Measurements from ENCODE around the gene LMLN. TPM values are rescaled to one million over a fixed set of nuclear protein-coding genes. Genes with fewer than 3 reads are reported as not detected.

Gene LMLN
- total and polyA plus RNA-seq, 2 of the 13 experiments (the other 11 are each of a cell fraction or from before 2014, with no cell fraction given), result 1.2 to 1.8 TPM

DNA sequence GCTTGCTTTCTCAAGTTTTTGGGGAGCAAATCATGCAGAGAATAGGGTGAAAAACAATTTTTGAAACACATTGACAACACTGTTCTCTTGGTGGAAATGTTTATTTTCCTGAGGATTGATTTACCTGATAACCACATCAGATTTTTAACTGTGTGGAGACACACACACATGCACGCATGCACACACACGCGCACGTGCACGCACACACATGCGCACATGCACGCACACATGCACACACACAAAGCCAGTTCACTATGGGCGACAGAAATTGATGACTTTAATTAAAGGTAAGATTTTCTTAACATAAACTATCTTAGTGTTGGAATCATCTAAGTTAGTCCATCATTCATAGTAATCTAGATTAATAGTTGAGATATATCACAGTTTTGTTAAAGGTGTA, 15.3 kb downstream of the LMLN start (continued):
- TF ChIP-seq, protein P1, sequence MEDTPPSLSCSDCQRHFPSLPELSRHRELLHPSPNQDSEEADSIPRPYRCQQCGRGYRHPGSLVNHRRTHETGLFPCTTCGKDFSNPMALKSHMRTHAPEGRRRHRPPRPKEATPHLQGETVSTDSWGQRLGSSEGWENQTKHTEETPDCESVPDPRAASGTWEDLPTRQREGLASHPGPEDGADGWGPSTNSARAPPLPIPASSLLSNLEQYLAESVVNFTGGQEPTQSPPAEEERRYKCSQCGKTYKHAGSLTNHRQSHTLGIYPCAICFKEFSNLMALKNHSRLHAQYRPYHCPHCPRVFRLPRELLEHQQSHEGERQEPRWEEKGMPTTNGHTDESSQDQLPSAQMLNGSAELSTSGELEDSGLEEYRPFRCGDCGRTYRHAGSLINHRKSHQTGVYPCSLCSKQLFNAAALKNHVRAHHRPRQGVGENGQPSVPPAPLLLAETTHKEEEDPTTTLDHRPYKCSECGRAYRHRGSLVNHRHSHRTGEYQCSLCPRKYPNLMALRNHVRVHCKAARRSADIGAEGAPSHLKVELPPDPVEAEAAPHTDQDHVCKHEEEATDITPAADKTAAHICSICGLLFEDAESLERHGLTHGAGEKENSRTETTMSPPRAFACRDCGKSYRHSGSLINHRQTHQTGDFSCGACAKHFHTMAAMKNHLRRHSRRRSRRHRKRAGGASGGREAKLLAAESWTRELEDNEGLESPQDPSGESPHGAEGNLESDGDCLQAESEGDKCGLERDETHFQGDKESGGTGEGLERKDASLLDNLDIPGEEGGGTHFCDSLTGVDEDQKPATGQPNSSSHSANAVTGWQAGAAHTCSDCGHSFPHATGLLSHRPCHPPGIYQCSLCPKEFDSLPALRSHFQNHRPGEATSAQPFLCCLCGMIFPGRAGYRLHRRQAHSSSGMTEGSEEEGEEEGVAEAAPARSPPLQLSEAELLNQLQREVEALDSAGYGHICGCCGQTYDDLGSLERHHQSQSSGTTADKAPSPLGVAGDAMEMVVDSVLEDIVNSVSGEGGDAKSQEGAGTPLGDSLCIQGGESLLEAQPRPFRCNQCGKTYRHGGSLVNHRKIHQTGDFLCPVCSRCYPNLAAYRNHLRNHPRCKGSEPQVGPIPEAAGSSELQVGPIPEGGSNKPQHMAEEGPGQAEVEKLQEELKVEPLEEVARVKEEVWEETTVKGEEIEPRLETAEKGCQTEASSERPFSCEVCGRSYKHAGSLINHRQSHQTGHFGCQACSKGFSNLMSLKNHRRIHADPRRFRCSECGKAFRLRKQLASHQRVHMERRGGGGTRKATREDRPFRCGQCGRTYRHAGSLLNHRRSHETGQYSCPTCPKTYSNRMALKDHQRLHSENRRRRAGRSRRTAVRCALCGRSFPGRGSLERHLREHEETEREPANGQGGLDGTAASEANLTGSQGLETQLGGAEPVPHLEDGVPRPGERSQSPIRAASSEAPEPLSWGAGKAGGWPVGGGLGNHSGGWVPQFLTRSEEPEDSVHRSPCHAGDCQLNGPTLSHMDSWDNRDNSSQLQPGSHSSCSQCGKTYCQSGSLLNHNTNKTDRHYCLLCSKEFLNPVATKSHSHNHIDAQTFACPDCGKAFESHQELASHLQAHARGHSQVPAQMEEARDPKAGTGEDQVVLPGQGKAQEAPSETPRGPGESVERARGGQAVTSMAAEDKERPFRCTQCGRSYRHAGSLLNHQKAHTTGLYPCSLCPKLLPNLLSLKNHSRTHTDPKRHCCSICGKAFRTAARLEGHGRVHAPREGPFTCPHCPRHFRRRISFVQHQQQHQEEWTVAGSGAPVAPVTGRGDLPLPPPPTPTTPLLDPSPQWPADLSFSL (CRISPR knock-in tag; IDR thresholded peaks at IDR 0.05), result no peak
- TF ChIP-seq TCF12 (IDR thresholded peaks at IDR 0.05), result no peak
- TF ChIP-seq TCF12 (CRISPR knock-in tag; IDR thresholded peaks at IDR 0.05), result no peak
- TF ChIP-seq ZNF569 (CRISPR knock-in tag; IDR thresholded peaks at IDR 0.05; ENCODE audit: borderline replicate concordance), result no peak
- no peak for TF ChIP-seq CHD4 (IDR thresholded peaks at IDR 0.05; ENCODE audit: borderline replicate concordance, low read length)
- no peak for TF ChIP-seq ZNF513 (CRISPR knock-in tag; conservative IDR thresholded peaks at IDR 0.05)

Measured in HepG2 (cell line).